IPS-15b (cell line): ENCODE results near the gene DENND5B.

Source experiments
- H3K27me3 ChIP-seq: one replicate; pipeline ENCODE4 v1.6.1; 2013; ENCODE audit warnings: low read length; ENCODE audit not compliant: control insufficient read depth, insufficient read depth
- H3K36me3 ChIP-seq: one replicate; pipeline ENCODE4 v1.6.1; 2013; ENCODE audit warnings: low read length; ENCODE audit not compliant: control insufficient read depth, insufficient read depth
- H3K4me1 ChIP-seq: one replicate; pipeline ENCODE4 v1.6.1; 2013; ENCODE audit warnings: mild to moderate bottlenecking, low read length; ENCODE audit not compliant: control insufficient read depth, insufficient read depth
- H3K4me3 ChIP-seq: one replicate; pipeline ENCODE4 v1.5.1; 2013; ENCODE audit warnings: low read depth, low read length
- H3K9ac ChIP-seq: one replicate; pipeline ENCODE4 v1.6.1; 2013; ENCODE audit warnings: low read depth, mild to moderate bottlenecking, low read length
- H3K9me3 ChIP-seq: one replicate; pipeline ENCODE4 v1.6.1; 2013; ENCODE audit warnings: mild to moderate bottlenecking, low read length; ENCODE audit not compliant: control insufficient read depth, insufficient read depth

DENND5B gene

GRCh38 chr12:31533470-31533869 is 57.5 kb downstream of the DENND5B start:
- no peak overlapping the region for H3K9ac ChIP-seq
- no peaks in the 10 kb centered on the region for H3K36me3 ChIP-seq
- no peaks in the 10 kb centered on the region for H3K9me3 ChIP-seq
- H3K4me3 ChIP-seq: no peak overlapping the region
- no peaks in the 10 kb centered on the region for H3K27me3 ChIP-seq
- H3K4me1 ChIP-seq: peaks cover 15% of the 10 kb centered on the region

- no peaks in the 10 kb centered on the region for H3K9me3 ChIP-seq
- no peaks in the 10 kb centered on the region for H3K36me3 ChIP-seq
- H3K4me1 ChIP-seq: peaks cover 15% of the 10 kb centered on the region
- no peak overlapping the region for H3K9ac ChIP-seq
- no peak overlapping the region for H3K4me3 ChIP-seq
- H3K27me3 ChIP-seq: no peaks in the 10 kb centered on the region
Observed at GRCh38 chr12:31531893-31532292, 59.0 kb downstream of the DENND5B start.

- H3K4me3 ChIP-seq: no peak overlapping the region
- H3K36me3 ChIP-seq: no peaks in the 10 kb centered on the region
- H3K4me1 ChIP-seq: peaks cover 22% of the 10 kb centered on the region
- no peaks in the 10 kb centered on the region for H3K9me3 ChIP-seq
- H3K9ac ChIP-seq: no peak overlapping the region
- H3K27me3 ChIP-seq: no peaks in the 10 kb centered on the region
Observed at GRCh38 chr12:31528095-31528494, 62.8 kb downstream of the DENND5B start.

GRCh38 chr12:31527083-31527482 is 63.9 kb downstream of the DENND5B start:
- no peaks in the 10 kb centered on the region for H3K27me3 ChIP-seq
- no peaks in the 10 kb centered on the region for H3K9me3 ChIP-seq
- no peaks in the 10 kb centered on the region for H3K36me3 ChIP-seq
- no peak overlapping the region for H3K9ac ChIP-seq
- H3K4me3 ChIP-seq: no peak overlapping the region
- H3K4me1 ChIP-seq: peaks cover 31% of the 10 kb centered on the region

GRCh38 chr12:31526158-31526546 is 64.8 kb downstream of the DENND5B start:
- Histone ChIP-seq H3K9ac (no peak overlapping the region), H3K4me3 (no peak overlapping the region), H3K27me3 (no peaks in the 10 kb centered on the region), H3K9me3 (no peaks in the 10 kb centered on the region), H3K36me3 (no peaks in the 10 kb centered on the region), H3K4me1 (peaks cover 33% of the 10 kb centered on the region)

- H3K36me3 ChIP-seq: no peaks in the 10 kb centered on the region
- no peak overlapping the region for H3K4me3 ChIP-seq
- peaks cover 30% of the 10 kb centered on the region for H3K4me1 ChIP-seq
- no peak overlapping the region for H3K9ac ChIP-seq
- H3K27me3 ChIP-seq: no peaks in the 10 kb centered on the region
- no peaks in the 10 kb centered on the region for H3K9me3 ChIP-seq
Observed at GRCh38 chr12:31525496-31526157, 65.3 kb downstream of the DENND5B start.

- H3K9ac ChIP-seq: no peak overlapping the region
- peaks cover 32% of the 10 kb centered on the region for H3K4me1 ChIP-seq
- no peaks in the 10 kb centered on the region for H3K27me3 ChIP-seq
- no peak overlapping the region for H3K4me3 ChIP-seq
- no peaks in the 10 kb centered on the region for H3K9me3 ChIP-seq
- no peaks in the 10 kb centered on the region for H3K36me3 ChIP-seq
Observed at GRCh38 chr12:31524791-31525495, 66.0 kb downstream of the DENND5B start.

- no peak overlapping the region for H3K9ac ChIP-seq
- H3K4me1 ChIP-seq: peaks cover 47% of the 10 kb centered on the region
- H3K36me3 ChIP-seq: no peaks in the 10 kb centered on the region
- no peak overlapping the region for H3K4me3 ChIP-seq
- no peaks in the 10 kb centered on the region for H3K9me3 ChIP-seq
- no peaks in the 10 kb centered on the region for H3K27me3 ChIP-seq
Observed at GRCh38 chr12:31523306-31523705, 67.6 kb downstream of the DENND5B start.

- no peak overlapping the region for H3K4me3 ChIP-seq
- no peaks in the 10 kb centered on the region for H3K36me3 ChIP-seq
- H3K27me3 ChIP-seq: no peaks in the 10 kb centered on the region
- peaks cover 54% of the 10 kb centered on the region for H3K4me1 ChIP-seq
- H3K9me3 ChIP-seq: no peaks in the 10 kb centered on the region
- H3K9ac ChIP-seq: peak overlapping the region; percentile 55
Observed at GRCh38 chr12:31522607-31523006, 68.3 kb downstream of the DENND5B start.

GRCh38 chr12:31521964-31522363 is 69.0 kb downstream of the DENND5B start:
- Histone ChIP-seq H3K4me3 (no peak overlapping the region), H3K36me3 (no peaks in the 10 kb centered on the region), H3K4me1 (peaks cover 60% of the 10 kb centered on the region), H3K9ac (no peak overlapping the region), H3K27me3 (no peaks in the 10 kb centered on the region), H3K9me3 (no peaks in the 10 kb centered on the region)

GRCh38 chr12:31519511-31519910 is 71.4 kb downstream of the DENND5B start:
- Histone ChIP-seq H3K9me3 (no peaks in the 10 kb centered on the region), H3K9ac (no peak overlapping the region), H3K36me3 (no peaks in the 10 kb centered on the region), H3K27me3 (no peaks in the 10 kb centered on the region), H3K4me3 (no peak overlapping the region), H3K4me1 (peaks cover 58% of the 10 kb centered on the region)

- no peaks in the 10 kb centered on the region for H3K36me3 ChIP-seq
- H3K27me3 ChIP-seq: no peaks in the 10 kb centered on the region
- no peak overlapping the region for H3K4me3 ChIP-seq
- no peaks in the 10 kb centered on the region for H3K9me3 ChIP-seq
- H3K4me1 ChIP-seq: peaks cover 54% of the 10 kb centered on the region
- H3K9ac ChIP-seq: no peak overlapping the region
Observed at GRCh38 chr12:31518680-31519227, 72.2 kb downstream of the DENND5B start.
